Hepatocyte (in vitro differentiated cells): ENCODE data around the gene RASSF8.

ENCODE experiments used
- CTCF ChIP-seq: fragments of 200-600 bp; sonication (generic); IDR thresholded peaks from 2 replicates; pipeline ENCODE4 v1.5.1; 2016; ENCODE audit warnings: antibody characterized with exemption, mild to moderate bottlenecking; ENCODE audit not compliant: poor library complexity
- EZH2 ChIP-seq: fragments of 200-600 bp; sonication (generic); IDR thresholded peaks from 2 replicates; pipeline ENCODE4 v1.6.1; 2016; ENCODE audit warnings: antibody characterized with exemption, mild to moderate bottlenecking, borderline replicate concordance

DNA sequence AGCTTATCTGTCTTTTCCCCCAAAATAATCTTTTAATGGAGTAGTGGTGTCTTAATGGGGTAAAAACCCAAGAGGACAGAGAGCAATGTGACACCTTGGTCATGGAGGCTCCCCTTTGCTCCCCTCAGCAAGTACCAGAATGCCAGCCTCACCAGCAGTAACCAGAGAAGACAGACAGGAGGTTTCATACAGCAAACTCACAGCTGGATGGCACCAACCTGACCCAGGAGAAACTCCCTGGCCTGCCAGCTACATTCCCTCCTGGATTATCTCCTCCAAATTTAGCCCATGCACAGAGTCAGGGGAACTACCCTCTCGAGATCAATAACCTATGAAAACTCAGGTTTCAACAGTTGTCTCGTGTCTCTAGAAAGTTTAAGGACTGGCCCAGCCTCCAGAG, 150.4 kb downstream of the RASSF8 start:
- TF ChIP-seq CTCF (no peak), EZH2 (no peak)
